Activated naive CD4-positive, alpha-beta T cell treated with anti-CD3 and anti-CD28 coated beads, Interleukin-2, amount 50 U/mL, for 24 hours (primary cell): ENCODE results near the gene ELK3.

ENCODE experiments used
- H3K27ac Mint-ChIP-seq: one replicate; pipeline ENCODE4 v1.8.0; 2021; ENCODE audit warnings: mild to moderate bottlenecking, mixed read lengths
- H3K27me3 Mint-ChIP-seq: one replicate; pipeline ENCODE4 v1.8.0; 2021; ENCODE audit warnings: mixed read lengths
- H3K36me3 Mint-ChIP-seq: one replicate; pipeline ENCODE4 v1.8.0; 2021; ENCODE audit warnings: mixed read lengths
- H3K4me1 Mint-ChIP-seq: one replicate; pipeline ENCODE4 v1.8.0; 2021; ENCODE audit warnings: mixed read lengths
- H3K4me3 Mint-ChIP-seq: one replicate; pipeline ENCODE4 v1.8.0; 2021; ENCODE audit warnings: mild to moderate bottlenecking, mixed read lengths
- H3K9me3 Mint-ChIP-seq: one replicate; pipeline ENCODE4 v1.8.0; 2021; ENCODE audit warnings: mixed read lengths

ELK3 gene

DNA sequence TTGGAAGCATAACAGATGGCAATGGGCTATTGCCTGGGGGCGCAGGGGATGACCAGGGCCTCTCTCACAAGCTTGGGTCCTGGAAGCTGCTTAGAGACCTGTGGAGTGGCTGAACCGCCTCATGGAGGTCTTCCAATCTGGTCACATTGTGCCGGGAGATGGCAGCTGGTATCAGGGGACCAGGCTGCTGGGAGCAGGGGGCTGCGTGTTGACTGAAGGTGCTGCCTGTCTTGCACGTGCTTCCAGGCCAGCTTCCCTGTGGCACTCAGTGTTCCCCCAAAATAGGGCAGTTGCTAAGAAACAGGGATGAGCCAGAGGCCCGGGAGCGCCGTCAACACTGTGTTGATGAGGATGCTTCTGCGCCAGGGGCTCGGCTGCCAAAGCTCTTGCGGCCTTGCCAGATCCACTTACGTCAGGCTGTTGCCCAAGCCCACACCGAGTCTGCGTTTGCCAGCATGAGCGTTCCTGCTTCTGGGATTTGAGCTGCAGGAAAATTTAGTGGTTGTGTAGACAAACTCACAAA, 39.8 kb downstream of the ELK3 start:
- H3K4me1 Mint-ChIP-seq = peaks cover 58% of the 10 kb centered on the region
- no peak overlapping the region for H3K27ac Mint-ChIP-seq
- H3K36me3 Mint-ChIP-seq = peaks cover 12% of the 10 kb centered on the region
- no peak overlapping the region for H3K4me3 Mint-ChIP-seq
- no peaks in the 10 kb centered on the region for H3K9me3 Mint-ChIP-seq
- no peaks in the 10 kb centered on the region for H3K27me3 Mint-ChIP-seq

DNA sequence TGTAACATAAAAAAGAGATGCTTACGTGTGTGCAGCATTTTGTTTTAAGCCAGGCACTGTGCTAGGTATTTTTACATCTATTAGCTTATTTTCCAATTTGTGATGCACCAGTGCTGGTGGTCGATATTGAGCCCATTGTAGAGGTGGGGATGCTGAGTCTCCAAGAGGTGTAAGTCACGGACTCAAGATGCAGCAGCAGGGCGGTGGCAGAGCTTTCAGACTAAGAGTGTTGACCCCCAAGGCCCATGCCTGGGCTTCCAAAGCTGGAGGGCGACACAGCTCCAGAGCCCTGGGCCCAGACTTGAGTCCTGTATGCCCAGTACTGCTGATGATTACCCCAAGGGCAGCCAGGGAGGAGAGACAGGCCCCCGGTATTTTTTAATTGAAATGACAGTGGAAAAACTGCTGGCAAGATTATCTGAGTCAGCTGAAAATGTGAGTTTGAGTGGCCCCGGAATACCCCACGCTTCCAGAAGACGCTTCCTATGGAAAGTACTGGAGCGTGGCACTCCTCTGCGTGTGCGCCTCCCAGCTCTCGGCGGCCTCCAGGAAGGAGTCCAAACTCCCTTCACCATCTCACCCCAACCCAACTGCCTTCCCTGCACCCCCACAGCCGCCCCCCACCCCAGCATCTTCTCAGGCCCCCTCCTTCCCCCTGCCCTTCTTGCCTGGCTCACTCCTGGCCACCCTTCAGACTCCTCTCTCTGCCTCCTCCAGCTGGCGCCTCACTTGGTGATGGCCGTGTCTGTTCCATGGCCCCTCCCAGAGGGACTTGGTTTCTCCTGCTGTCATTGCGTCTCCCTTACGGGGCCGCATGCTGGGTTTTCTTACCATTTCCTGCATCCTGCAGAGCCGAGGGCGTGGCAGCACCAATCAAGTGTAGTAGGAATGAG, 40.7 kb downstream of the ELK3 start:
- H3K27ac Mint-ChIP-seq = peak overlapping the region; percentile 23
- peaks cover 65% of the 10 kb centered on the region for H3K4me1 Mint-ChIP-seq

DNA sequence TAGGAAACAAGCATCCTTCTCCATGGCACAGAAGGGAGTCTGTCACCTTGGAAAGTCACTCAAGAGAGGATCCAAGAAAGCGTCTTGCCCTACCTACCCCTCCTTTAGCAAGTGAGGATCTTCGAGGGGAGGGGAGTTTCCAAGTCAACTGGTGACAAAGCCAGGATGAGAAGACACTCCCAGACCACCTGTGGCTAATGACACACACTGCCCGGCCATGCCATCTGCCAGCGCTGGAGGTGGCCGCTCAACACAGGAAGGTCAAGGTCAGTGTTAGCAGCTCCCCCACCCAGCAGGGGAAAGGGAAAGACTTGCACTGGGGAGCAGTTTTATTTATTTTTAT, 41.3 kb downstream of the ELK3 start:
- Mint-ChIP-seq H3K4me3 (no peak overlapping the region), H3K27ac (no peak overlapping the region), H3K36me3 (peaks cover 12% of the 10 kb centered on the region), H3K27me3 (no peaks in the 10 kb centered on the region), H3K9me3 (no peaks in the 10 kb centered on the region), H3K4me1 (peaks cover 72% of the 10 kb centered on the region)

More for the DNA sequence above, 40.7 kb downstream of the ELK3 start:
- no peaks in the 10 kb centered on the region for H3K27me3 Mint-ChIP-seq
- no peaks in the 10 kb centered on the region for H3K9me3 Mint-ChIP-seq
- no peak overlapping the region for H3K4me3 Mint-ChIP-seq
- H3K36me3 Mint-ChIP-seq = peaks cover 12% of the 10 kb centered on the region

GRCh38 chr12:96236221-96236822, 42.1 kb downstream of the ELK3 start:
- peak overlapping the region; percentile 72 for H3K27ac Mint-ChIP-seq
- H3K9me3 Mint-ChIP-seq = no peaks in the 10 kb centered on the region
- H3K36me3 Mint-ChIP-seq = peaks cover 10% of the 10 kb centered on the region
- H3K4me3 Mint-ChIP-seq = peak overlapping the region; percentile 64
- peaks cover 80% of the 10 kb centered on the region for H3K4me1 Mint-ChIP-seq
- no peaks in the 10 kb centered on the region for H3K27me3 Mint-ChIP-seq

DNA sequence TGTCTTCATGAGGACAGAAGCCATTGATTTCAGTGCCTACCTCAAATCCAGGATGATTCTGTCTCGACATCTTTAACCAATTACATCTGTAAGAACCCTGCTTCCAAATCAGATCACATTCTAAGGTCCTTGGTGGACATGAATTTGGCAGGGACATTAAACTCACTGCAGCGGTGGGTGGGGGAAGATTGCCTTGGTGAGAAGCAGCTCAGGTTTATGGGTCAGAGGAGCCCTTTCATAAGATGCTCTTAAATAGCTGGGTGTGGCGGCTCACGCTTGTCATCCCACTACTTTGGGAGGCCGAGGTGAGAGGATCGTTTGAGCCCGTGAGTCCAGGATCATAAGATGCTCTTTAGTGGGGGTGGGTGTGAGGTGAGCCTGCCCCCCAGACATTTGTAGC, 42.9 kb downstream of the ELK3 start:
- peak overlapping the region; percentile 61 for H3K4me3 Mint-ChIP-seq
- H3K36me3 Mint-ChIP-seq = peaks cover 7% of the 10 kb centered on the region
- peak overlapping the region; percentile 41 for H3K27ac Mint-ChIP-seq
- no peaks in the 10 kb centered on the region for H3K9me3 Mint-ChIP-seq
- peaks cover 83% of the 10 kb centered on the region for H3K4me1 Mint-ChIP-seq
- no peaks in the 10 kb centered on the region for H3K27me3 Mint-ChIP-seq

DNA sequence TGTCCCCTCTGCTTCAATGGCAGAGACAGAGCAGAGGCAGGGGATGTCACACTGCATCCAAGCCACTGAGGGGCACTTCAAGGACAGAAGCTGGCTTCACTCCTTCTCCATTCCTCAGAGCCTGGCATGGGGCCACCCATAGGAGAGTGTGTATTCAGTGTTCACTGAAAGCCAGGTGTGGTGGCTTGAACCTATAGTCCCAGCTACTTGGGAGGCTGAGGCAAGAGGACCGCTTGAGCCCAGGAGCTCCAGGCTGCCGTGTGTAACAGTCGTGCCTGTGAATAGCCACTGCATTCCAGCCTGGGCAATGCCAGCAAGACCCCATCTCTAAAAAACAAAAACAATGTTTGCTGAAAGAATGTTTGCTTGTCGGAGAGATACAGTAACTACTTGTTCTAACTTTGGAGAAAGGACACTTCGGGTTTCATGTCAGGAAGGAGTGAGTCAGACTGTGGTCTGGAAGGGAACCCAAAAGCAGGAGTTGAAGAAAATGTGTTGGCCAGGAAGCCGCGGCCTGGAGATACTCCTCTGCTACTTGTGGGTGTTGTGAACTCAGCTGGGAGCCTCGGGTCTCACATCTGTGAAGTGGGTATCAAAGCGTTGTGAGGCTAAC, 43.4 kb downstream of the ELK3 start:
- H3K36me3 Mint-ChIP-seq = peaks cover 7% of the 10 kb centered on the region
- no peaks in the 10 kb centered on the region for H3K9me3 Mint-ChIP-seq
- H3K27ac Mint-ChIP-seq = peak overlapping the region; percentile 90
- peaks cover 87% of the 10 kb centered on the region for H3K4me1 Mint-ChIP-seq
- peak overlapping the region; percentile 49 for H3K4me3 Mint-ChIP-seq
- no peaks in the 10 kb centered on the region for H3K27me3 Mint-ChIP-seq

DNA sequence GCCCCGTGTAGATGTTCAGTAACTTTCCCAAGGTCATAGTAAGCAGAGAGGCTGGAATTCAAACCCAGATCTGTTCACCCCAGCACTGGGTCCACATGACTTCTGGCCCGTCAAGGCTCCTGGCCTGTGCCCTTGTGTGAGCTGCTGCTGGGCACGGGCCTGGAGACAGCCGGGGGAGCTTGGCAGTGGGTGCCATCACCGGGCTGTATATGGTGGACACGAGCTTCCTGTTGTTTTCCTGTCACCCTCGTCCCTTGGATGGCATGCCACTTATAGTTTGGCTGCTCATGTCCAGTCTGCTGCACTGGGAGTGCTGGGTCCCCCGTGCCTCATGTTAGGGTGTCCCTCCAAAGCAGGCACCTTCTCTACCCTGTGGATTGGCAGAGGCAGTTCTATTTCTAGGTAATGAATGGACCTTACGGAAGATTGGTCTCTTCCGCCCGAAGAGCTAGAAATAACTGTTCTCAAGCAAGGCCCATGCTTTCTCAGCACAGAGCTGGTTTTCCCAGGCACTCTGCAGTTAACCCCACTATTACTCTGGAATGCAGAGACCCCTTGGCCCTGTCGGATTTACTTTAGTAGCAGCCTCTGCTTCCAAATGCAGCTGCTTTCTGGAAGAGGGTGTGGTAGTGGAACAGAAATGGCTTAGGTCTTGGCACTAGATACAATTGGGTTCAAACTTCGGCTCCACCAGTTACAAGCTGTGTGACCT, 44.3 kb downstream of the ELK3 start:
- peak overlapping the region; percentile 62 for H3K27ac Mint-ChIP-seq
- H3K4me1 Mint-ChIP-seq = peaks cover 93% of the 10 kb centered on the region
- H3K36me3 Mint-ChIP-seq = peaks cover 12% of the 10 kb centered on the region
- H3K9me3 Mint-ChIP-seq = no peaks in the 10 kb centered on the region
- no peaks in the 10 kb centered on the region for H3K27me3 Mint-ChIP-seq
- peak overlapping the region; percentile 49 for H3K4me3 Mint-ChIP-seq

- H3K4me1 Mint-ChIP-seq = peaks cover 87% of the 10 kb centered on the region
- H3K4me3 Mint-ChIP-seq = no peak overlapping the region
- no peaks in the 10 kb centered on the region for H3K9me3 Mint-ChIP-seq
- peaks cover 10% of the 10 kb centered on the region for H3K36me3 Mint-ChIP-seq
- H3K27me3 Mint-ChIP-seq = no peaks in the 10 kb centered on the region
- H3K27ac Mint-ChIP-seq = no peak overlapping the region
Observed at GRCh38 chr12:96239711-96240635, 45.8 kb downstream of the ELK3 start.

DNA sequence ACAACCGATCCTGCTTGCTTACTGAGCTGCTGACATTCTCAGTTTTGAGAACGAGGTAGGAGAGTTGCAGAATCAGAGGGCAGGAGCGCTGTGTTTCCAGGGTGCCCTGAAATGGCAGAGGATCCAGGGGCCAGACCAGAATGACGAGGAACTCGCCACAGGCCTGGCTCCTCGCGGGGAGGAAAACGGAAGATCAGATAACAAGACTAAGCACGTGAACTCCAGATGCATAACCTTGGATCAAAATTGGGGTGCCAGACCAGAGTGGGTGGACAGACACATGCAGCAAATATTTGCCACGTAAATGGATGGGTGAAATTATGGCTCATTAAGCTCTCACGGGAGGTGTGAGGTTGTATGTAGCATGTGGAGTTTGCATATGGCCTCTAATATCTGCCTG, 46.5 kb downstream of the ELK3 start:
- Mint-ChIP-seq H3K27me3 (no peaks in the 10 kb centered on the region), H3K36me3 (peaks cover 10% of the 10 kb centered on the region), H3K27ac (no peak overlapping the region), H3K4me3 (no peak overlapping the region), H3K9me3 (no peaks in the 10 kb centered on the region), H3K4me1 (peaks cover 80% of the 10 kb centered on the region)

DNA sequence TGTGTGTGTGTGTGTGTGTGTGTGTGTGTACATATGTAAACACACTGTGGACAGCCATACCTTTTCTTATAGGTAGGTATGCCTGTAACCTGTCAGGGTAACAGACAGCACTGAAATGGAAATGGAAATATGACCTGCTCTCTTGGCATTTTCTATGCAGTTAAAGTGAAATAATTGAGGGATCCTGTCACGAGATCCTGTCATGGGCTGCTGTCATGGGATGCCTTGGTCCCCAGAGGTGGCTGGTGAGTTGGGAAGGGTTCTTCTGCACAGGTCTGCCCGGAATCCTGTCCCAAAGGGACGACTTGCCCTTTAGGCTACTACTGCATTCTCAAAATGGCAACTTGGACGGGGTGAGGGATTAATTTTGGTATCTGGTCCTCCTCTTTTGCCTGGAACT, 47.3 kb downstream of the ELK3 start:
- H3K4me3 Mint-ChIP-seq = peak overlapping the region; percentile 62
- H3K9me3 Mint-ChIP-seq = no peaks in the 10 kb centered on the region
- peaks cover 72% of the 10 kb centered on the region for H3K4me1 Mint-ChIP-seq
- H3K27me3 Mint-ChIP-seq = no peaks in the 10 kb centered on the region
- no peak overlapping the region for H3K27ac Mint-ChIP-seq
- peaks cover 10% of the 10 kb centered on the region for H3K36me3 Mint-ChIP-seq

DNA sequence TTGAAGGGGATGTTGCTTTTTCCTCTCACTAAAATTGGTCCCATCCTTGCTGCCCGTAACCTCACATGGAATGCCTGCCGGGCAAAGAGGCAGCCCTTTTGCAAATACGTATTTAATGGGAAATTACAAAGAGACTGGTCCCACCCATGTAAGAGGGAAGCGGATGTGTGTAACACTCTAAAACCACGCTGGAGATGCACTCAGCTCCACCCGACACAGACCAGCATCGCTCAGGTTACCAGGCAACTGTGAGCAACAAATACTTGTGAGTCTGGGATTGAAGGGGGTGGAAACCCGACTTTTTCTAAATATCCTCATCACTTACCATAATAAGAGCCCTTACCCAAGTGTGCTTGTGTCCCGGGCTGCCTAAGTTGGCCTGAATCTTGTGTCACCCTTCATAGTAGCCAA, 47.7 kb downstream of the ELK3 start:
- Mint-ChIP-seq H3K27ac (peak overlapping the region; percentile 77), H3K4me3 (peak overlapping the region; percentile 62), H3K36me3 (peaks cover 9% of the 10 kb centered on the region), H3K4me1 (peaks cover 68% of the 10 kb centered on the region), H3K9me3 (no peaks in the 10 kb centered on the region), H3K27me3 (no peaks in the 10 kb centered on the region)

- H3K4me3 Mint-ChIP-seq = no peak overlapping the region
- H3K4me1 Mint-ChIP-seq = peaks cover 63% of the 10 kb centered on the region
- no peaks in the 10 kb centered on the region for H3K27me3 Mint-ChIP-seq
- H3K9me3 Mint-ChIP-seq = no peaks in the 10 kb centered on the region
- peaks cover 10% of the 10 kb centered on the region for H3K36me3 Mint-ChIP-seq
- peak overlapping the region; percentile 37 for H3K27ac Mint-ChIP-seq
Observed at GRCh38 chr12:96242597-96242996, 48.4 kb downstream of the ELK3 start.

DNA sequence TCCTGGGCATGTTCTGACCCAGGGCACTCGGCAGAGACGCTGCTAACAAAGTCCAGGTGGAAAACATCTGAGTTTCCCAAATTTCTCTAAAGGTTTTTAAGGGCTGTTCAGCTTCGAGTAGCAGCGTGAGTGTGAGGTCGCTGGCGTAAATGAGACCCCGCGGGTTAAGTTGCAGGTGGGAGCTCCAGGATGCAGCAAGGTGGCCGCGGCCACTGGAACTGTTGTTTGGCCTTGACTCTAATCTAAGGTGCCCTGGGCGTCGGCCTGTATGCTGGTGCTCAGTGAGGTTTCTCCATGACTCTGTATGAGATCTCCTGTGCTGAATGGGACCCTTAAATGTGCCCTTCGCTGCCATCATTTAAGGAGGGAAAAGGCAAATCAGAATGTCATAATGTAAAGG, 50.7 kb downstream of the ELK3 start:
- H3K36me3 Mint-ChIP-seq = peaks cover 9% of the 10 kb centered on the region
- H3K27ac Mint-ChIP-seq = no peak overlapping the region
- no peak overlapping the region for H3K4me3 Mint-ChIP-seq
- H3K9me3 Mint-ChIP-seq = no peaks in the 10 kb centered on the region
- H3K27me3 Mint-ChIP-seq = no peaks in the 10 kb centered on the region
- H3K4me1 Mint-ChIP-seq = peaks cover 55% of the 10 kb centered on the region

- Mint-ChIP-seq H3K4me1 (peaks cover 51% of the 10 kb centered on the region), H3K27ac (peak overlapping the region; percentile 2), H3K4me3 (no peak overlapping the region)
Observed at GRCh38 chr12:96246926-96247505, 52.8 kb downstream of the ELK3 start.

More at GRCh38 chr12:96246926-96247505, 52.8 kb downstream of the ELK3 start:
- H3K27me3 Mint-ChIP-seq = no peaks in the 10 kb centered on the region
- H3K9me3 Mint-ChIP-seq = no peaks in the 10 kb centered on the region
- peaks cover 23% of the 10 kb centered on the region for H3K36me3 Mint-ChIP-seq
